ENCODE data around the gene ZNF362. TPM values are rescaled to one million over a fixed set of nuclear protein-coding genes. Genes with fewer than 3 reads are reported as not detected.

Gene ZNF362
- total RNA-seq, 2 experiments from 2014 or later: 8.9 to 26.1 TPM

DNA sequence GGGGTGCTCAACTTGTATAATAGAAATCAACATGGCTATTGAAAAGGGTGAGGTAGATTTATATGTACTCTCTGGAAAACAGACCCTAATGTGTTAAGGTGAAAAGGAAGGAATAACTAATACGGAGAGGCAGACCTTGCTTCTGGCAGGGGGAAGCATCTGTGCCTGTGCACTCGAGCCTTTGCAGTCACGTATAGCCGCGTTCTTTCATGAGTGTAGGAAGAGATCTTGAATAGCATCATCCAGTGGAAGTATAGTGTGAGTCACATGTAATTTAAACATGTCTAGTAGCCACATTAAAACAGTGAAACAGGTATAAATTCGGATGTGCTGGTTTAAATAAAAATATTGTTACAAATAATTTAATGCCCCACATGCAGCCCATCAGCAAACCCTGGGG, 61.7 kb downstream of the ZNF362 start:
- no peak overlapping the region for H3K4me3 ChIP-seq (ENCODE audit: low read depth, low read length, poor library complexity, severe bottlenecking)
- peaks cover 3% of the 10 kb centered on the region for H3K4me1 ChIP-seq (ENCODE audit: insufficient read depth, low read length, poor library complexity, severe bottlenecking)
- DNase-seq (ENCODE audit: low spot score): no peak
- H3K9me3 ChIP-seq (ENCODE audit: low read length): no peaks in the 10 kb centered on the region
- no peak overlapping the region for H2AFZ ChIP-seq (ENCODE audit: low read length)
- H3K36me3 ChIP-seq (ENCODE audit: insufficient read depth, low read length): peaks cover 2% of the 10 kb centered on the region; the same call in 1 of the 2 replicates
- TF ChIP-seq, protein P1, sequence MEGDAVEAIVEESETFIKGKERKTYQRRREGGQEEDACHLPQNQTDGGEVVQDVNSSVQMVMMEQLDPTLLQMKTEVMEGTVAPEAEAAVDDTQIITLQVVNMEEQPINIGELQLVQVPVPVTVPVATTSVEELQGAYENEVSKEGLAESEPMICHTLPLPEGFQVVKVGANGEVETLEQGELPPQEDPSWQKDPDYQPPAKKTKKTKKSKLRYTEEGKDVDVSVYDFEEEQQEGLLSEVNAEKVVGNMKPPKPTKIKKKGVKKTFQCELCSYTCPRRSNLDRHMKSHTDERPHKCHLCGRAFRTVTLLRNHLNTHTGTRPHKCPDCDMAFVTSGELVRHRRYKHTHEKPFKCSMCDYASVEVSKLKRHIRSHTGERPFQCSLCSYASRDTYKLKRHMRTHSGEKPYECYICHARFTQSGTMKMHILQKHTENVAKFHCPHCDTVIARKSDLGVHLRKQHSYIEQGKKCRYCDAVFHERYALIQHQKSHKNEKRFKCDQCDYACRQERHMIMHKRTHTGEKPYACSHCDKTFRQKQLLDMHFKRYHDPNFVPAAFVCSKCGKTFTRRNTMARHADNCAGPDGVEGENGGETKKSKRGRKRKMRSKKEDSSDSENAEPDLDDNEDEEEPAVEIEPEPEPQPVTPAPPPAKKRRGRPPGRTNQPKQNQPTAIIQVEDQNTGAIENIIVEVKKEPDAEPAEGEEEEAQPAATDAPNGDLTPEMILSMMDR (conservative IDR thresholded peaks at IDR 0.05; ENCODE audit: low read length): no peak
- no peak for TF ChIP-seq EZH2phosphoT487 (IDR thresholded peaks at IDR 0.05; ENCODE audit: borderline replicate concordance, low read depth, low read length)
- CTCF ChIA-PET (ENCODE audit: unreplicated experiment): no interaction called here
- H3K9me2 ChIP-seq (ENCODE audit: insufficient read depth, low read length): no peaks in the 10 kb centered on the region
- POLR2A ChIA-PET: no interaction called here
- no peaks in the 10 kb centered on the region for H4K20me1 ChIP-seq (ENCODE audit: insufficient read depth, low read length)
- no TSS peak for BruUV-seq (replicated peaks)
- H3K27ac ChIP-seq (ENCODE audit: low read depth, low read length, poor library complexity, severe bottlenecking): no peak overlapping the region
- no peak overlapping the region for H3K4me2 ChIP-seq (ENCODE audit: low read length)
- intact Hi-C loops (cut with micrococcal nuclease; ENCODE audit: unreplicated experiment): no loop called here
- no peaks in the 10 kb centered on the region for H3K79me2 ChIP-seq (ENCODE audit: insufficient read depth, low read depth, low read length)

GRCh38 chr1:33319186-33319948, 63.1 kb downstream of the ZNF362 start:
- TF ChIP-seq, protein P1 (conservative IDR thresholded peaks at IDR 0.05; ENCODE audit: low read length): no peak
- TF ChIP-seq EZH2phosphoT487 (IDR thresholded peaks at IDR 0.05; ENCODE audit: borderline replicate concordance, low read depth, low read length): no peak
- H3K4me3 ChIP-seq (ENCODE audit: low read depth, low read length, poor library complexity, severe bottlenecking): no peak overlapping the region
- H3K9me3 ChIP-seq (ENCODE audit: low read length): no peaks in the 10 kb centered on the region
- H2AFZ ChIP-seq (ENCODE audit: low read length): no peak overlapping the region
- ChIA-PET POLR2A (no interaction called here), CTCF (ENCODE audit: unreplicated experiment) (no interaction called here)
- intact Hi-C loops (cut with micrococcal nuclease; ENCODE audit: unreplicated experiment): no loop called here
- no peak overlapping the region for H3K27ac ChIP-seq (ENCODE audit: low read depth, low read length, poor library complexity, severe bottlenecking)
- H4K20me1 ChIP-seq (ENCODE audit: insufficient read depth, low read length): no peaks in the 10 kb centered on the region
- H3K4me2 ChIP-seq (ENCODE audit: low read length): no peak overlapping the region
- no peaks in the 10 kb centered on the region for H3K9me2 ChIP-seq (ENCODE audit: insufficient read depth, low read length)
- H3K4me1 ChIP-seq (ENCODE audit: insufficient read depth, low read length, poor library complexity, severe bottlenecking): peaks cover 7% of the 10 kb centered on the region
- no peak for DNase-seq (ENCODE audit: low spot score)
- H3K36me3 ChIP-seq (ENCODE audit: insufficient read depth, low read length): peaks cover 15% of the 10 kb centered on the region; the same call in 1 of the 2 replicates
- no peaks in the 10 kb centered on the region for H3K79me2 ChIP-seq (ENCODE audit: insufficient read depth, low read depth, low read length)
- BruUV-seq (replicated peaks): no TSS peak

DNA sequence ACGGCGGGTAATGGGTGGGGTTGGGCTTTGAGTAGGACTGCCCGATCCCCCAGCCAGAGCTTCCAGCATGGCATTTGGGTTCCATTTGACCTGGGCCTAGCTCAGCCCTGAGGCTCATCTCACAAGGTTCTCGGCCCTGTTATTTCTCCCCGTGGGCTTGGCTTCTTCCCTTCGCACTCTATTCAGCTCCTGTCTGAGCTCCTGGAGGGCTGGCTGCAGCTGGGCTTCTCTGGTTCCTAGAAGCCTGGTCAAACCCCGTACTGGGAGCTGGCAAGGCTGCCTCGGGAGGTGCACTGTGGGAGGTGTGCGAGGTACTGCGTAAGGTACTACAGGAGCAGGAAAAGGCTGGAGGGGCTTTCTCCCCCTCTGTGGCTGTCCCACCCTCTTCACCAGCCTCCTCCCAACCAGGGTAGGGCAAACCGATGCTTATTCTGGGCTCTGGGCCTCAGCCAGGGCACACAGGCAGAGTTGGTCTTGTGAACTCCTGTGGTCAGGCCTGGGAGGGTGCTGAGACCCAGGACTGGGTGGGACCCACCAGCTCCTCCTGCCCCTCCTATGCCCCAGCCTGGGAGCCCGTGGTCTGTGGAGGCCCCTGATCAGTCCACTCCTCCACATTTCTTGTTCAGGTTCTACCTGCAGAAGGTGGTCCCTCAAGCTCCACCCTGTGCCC, 63.8 kb downstream of the ZNF362 start:
- Histone ChIP-seq H3K9me2 (ENCODE audit: insufficient read depth, low read length) (no peaks in the 10 kb centered on the region), H3K4me2 (ENCODE audit: low read length) (no peak overlapping the region), H3K79me2 (ENCODE audit: insufficient read depth, low read depth, low read length) (no peaks in the 10 kb centered on the region), H4K20me1 (ENCODE audit: insufficient read depth, low read length) (no peaks in the 10 kb centered on the region), H3K4me3 (ENCODE audit: low read depth, low read length, poor library complexity, severe bottlenecking) (no peak overlapping the region), H3K27ac (ENCODE audit: low read depth, low read length, poor library complexity, severe bottlenecking) (no peak overlapping the region), H3K36me3 (ENCODE audit: insufficient read depth, low read length) (peaks cover 22% of the 10 kb centered on the region; the same call in 1 of the 2 replicates), H3K9me3 (ENCODE audit: low read length) (no peaks in the 10 kb centered on the region), H2AFZ (ENCODE audit: low read length) (no peak overlapping the region), H3K4me1 (ENCODE audit: insufficient read depth, low read length, poor library complexity, severe bottlenecking) (peaks cover 7% of the 10 kb centered on the region)
- BruUV-seq (replicated peaks): no TSS peak
- no peak for DNase-seq (ENCODE audit: low spot score)
- ChIA-PET CTCF (ENCODE audit: unreplicated experiment) (no interaction called here), POLR2A (no interaction called here)
- TF ChIP-seq EZH2phosphoT487 (IDR thresholded peaks at IDR 0.05; ENCODE audit: borderline replicate concordance, low read depth, low read length): no peak
- TF ChIP-seq, protein P1 (conservative IDR thresholded peaks at IDR 0.05; ENCODE audit: low read length): no peak
- intact Hi-C loops (cut with micrococcal nuclease; ENCODE audit: unreplicated experiment): no loop called here
